Endodermal cell (in vitro differentiated cells): ENCODE measurements around the gene TACR1. TPM values are rescaled to one million over a fixed set of nuclear protein-coding genes. Genes with fewer than 3 reads are reported as not detected.

Experiments
- DNase-seq: peaks from one replicate; pipeline ENCODE4 v3.0.0-alpha.2; 2017
- H3K27ac ChIP-seq: 2 replicates; pipeline ENCODE4 v1.5.1; 2013; ENCODE audit warnings: mild to moderate bottlenecking, low read depth, low read length, moderate library complexity
- H3K27me3 ChIP-seq: 2 replicates; pipeline ENCODE4 v1.6.1; 2013; ENCODE audit warnings: mild to moderate bottlenecking, low read length, moderate library complexity; ENCODE audit not compliant: insufficient read depth, control insufficient read depth, poor library complexity, severe bottlenecking
- H3K36me3 ChIP-seq: 2 replicates; pipeline ENCODE4 v1.7.0; 2013; ENCODE audit warnings: mild to moderate bottlenecking, low read length, moderate library complexity; ENCODE audit not compliant: control insufficient read depth, insufficient read depth
- H3K4me1 ChIP-seq: one replicate; pipeline ENCODE4 v1.7.0; 2013; ENCODE audit warnings: low read length; ENCODE audit not compliant: control insufficient read depth, insufficient read depth
- H3K4me3 ChIP-seq: 2 replicates; pipeline ENCODE4 v1.5.1; 2013; ENCODE audit warnings: mild to moderate bottlenecking, low read length, moderate library complexity
- H3K9ac ChIP-seq: 2 replicates; pipeline ENCODE4 v1.6.1; 2013; ENCODE audit warnings: mild to moderate bottlenecking, low read length, moderate library complexity; ENCODE audit not compliant: poor library complexity, severe bottlenecking; ENCODE audit errors: extremely low read depth
- H3K9me3 ChIP-seq: 2 replicates; pipeline ENCODE4 v1.6.1; 2013; ENCODE audit warnings: mild to moderate bottlenecking, low read length, moderate library complexity; ENCODE audit not compliant: control insufficient read depth
- H3K27ac Mint-ChIP-seq: 2 replicates; pipeline ENCODE4 v1.8.0; 2020; ENCODE audit warnings: mixed read lengths
- H3K27me3 Mint-ChIP-seq: 2 replicates; pipeline ENCODE4 v1.8.0; 2021; ENCODE audit warnings: mild to moderate bottlenecking, mixed read lengths; ENCODE audit not compliant: insufficient read depth
- H3K36me3 Mint-ChIP-seq: 2 replicates; pipeline ENCODE4 v1.8.0; 2020; ENCODE audit warnings: low read depth, mixed read lengths
- H3K4me1 Mint-ChIP-seq: 2 replicates; pipeline ENCODE4 v1.8.0; 2020; ENCODE audit warnings: mixed read lengths
- H3K4me3 Mint-ChIP-seq: 2 replicates; pipeline ENCODE4 v1.8.0; 2020; ENCODE audit warnings: mild to moderate bottlenecking, moderate library complexity, mixed read lengths
- H3K9me3 Mint-ChIP-seq: 2 replicates; pipeline ENCODE4 v1.8.0; 2020; ENCODE audit warnings: mild to moderate bottlenecking, mixed read lengths
- CTCF ChIP-seq: fragments of 200-600 bp; sonication (generic); conservative IDR thresholded peaks from 2 replicates; pipeline ENCODE4 v1.5.0; 2021; ENCODE audit warnings: antibody characterized with exemption, mild to moderate bottlenecking
- WGBS, 2 experiments: methylation state at CpG; one replicate each; pipeline versions ENCODE4 v1.1.5 to v1.1.7; 2013; ENCODE audit warnings: missing lambda C conversion rate in 2 of 2, mixed read lengths in 1 of 2; ENCODE audit not compliant: insufficient coverage in 1 of 2, insufficient read length in 1 of 2; 5-methylcytosine and 5-hydroxymethylcytosine counted together
- total RNA-seq, 2 donors: library from RNA; stranded (reverse); fragmentation: NEBNext Ultra II Directional in 1 of 2; extraction: Animal tissue kit (Norgen Biotek cat#: 25700) in 1 of 2; gene quantifications; 2 replicates in 1 of 2; 3 replicates in 1 of 2; pipeline ENCODE4 v1.2.1, GENCODE V29; 2021

The TACR1 gene
- total RNA-seq, 2 donors from 2014 or later, result 0.09 to 0.69 TPM

- Histone ChIP-seq H3K9ac (no peak overlapping the region), H3K9me3 (no peaks in the 10 kb centered on the region), H3K4me3 (no peak overlapping the region), H3K4me1 (no peaks in the 10 kb centered on the region), H3K27me3 (no peaks in the 10 kb centered on the region), H3K27ac (no peak overlapping the region), H3K36me3 (no peaks in the 10 kb centered on the region)
- 100% methylated on average over 1 of the region's 1 CpG; no CpG with 5 or more reads in 1 of the 2 experiments for WGBS, 2 experiments
- H3K36me3 Mint-ChIP-seq, result no peaks in the 10 kb centered on the region
- no peak for TF ChIP-seq CTCF
- peaks cover 1% of the 10 kb centered on the region for H3K27me3 Mint-ChIP-seq
- H3K4me3 Mint-ChIP-seq, result no peak overlapping the region
- H3K27ac Mint-ChIP-seq, result no peak overlapping the region
- no peak for DNase-seq
- H3K9me3 Mint-ChIP-seq, result no peaks in the 10 kb centered on the region
- H3K4me1 Mint-ChIP-seq, result peaks cover 9% of the 10 kb centered on the region
Measured at GRCh38 chr2:75094405-75094804, 104.9 kb downstream of the TACR1 start.

- no peaks in the 10 kb centered on the region for H3K9me3 ChIP-seq
- H3K27me3 ChIP-seq, result no peaks in the 10 kb centered on the region
- no peaks in the 10 kb centered on the region for H3K36me3 ChIP-seq
- no peak overlapping the region for H3K4me3 Mint-ChIP-seq
- 86 to 94% methylated on average over 2 to 3 of the region's 5 CpGs for WGBS, 2 experiments
- no peaks in the 10 kb centered on the region for H3K9me3 Mint-ChIP-seq
- no peak for TF ChIP-seq CTCF
- H3K4me1 Mint-ChIP-seq, result peaks cover 9% of the 10 kb centered on the region
- no peak overlapping the region for H3K9ac ChIP-seq
- DNase-seq, result no peak
- H3K4me1 ChIP-seq, result no peaks in the 10 kb centered on the region
- peaks cover 3% of the 10 kb centered on the region for H3K27me3 Mint-ChIP-seq
- no peak overlapping the region for H3K27ac Mint-ChIP-seq
- no peak overlapping the region for H3K4me3 ChIP-seq
- no peak overlapping the region for H3K27ac ChIP-seq
- H3K36me3 Mint-ChIP-seq, result no peaks in the 10 kb centered on the region
Measured at GRCh38 chr2:75090770-75091515, 108.4 kb downstream of the TACR1 start.

GRCh38 chr2:75089471-75089870 is 109.8 kb downstream of the TACR1 start:
- no peak overlapping the region for H3K4me3 ChIP-seq
- Mint-ChIP-seq H3K9me3 (no peaks in the 10 kb centered on the region), H3K4me3 (no peak overlapping the region), H3K36me3 (no peaks in the 10 kb centered on the region), H3K4me1 (peaks cover 9% of the 10 kb centered on the region), H3K27me3 (peaks cover 3% of the 10 kb centered on the region), H3K27ac (no peak overlapping the region)
- no peak for DNase-seq
- 94 to 97% methylated on average over 3 of the region's 3 CpGs for WGBS, 2 experiments
- no peaks in the 10 kb centered on the region for H3K36me3 ChIP-seq
- no peak for TF ChIP-seq CTCF
- no peak overlapping the region for H3K27ac ChIP-seq
- H3K9me3 ChIP-seq, result no peaks in the 10 kb centered on the region
- no peaks in the 10 kb centered on the region for H3K27me3 ChIP-seq
- H3K9ac ChIP-seq, result no peak overlapping the region
- no peaks in the 10 kb centered on the region for H3K4me1 ChIP-seq
